HL-60/S4 treated with retinoic acid at 250 ng/mL for 4 days and 3 days (cell line): ENCODE results near the gene KLHDC7A.

ENCODE experiments used
- in situ Hi-C: fragments of 300-500 bp; cut with MboI; formaldehyde crosslinking; loops from 2 replicates; pipeline ENCODE4 v1.7.0; 2022; ENCODE audit warnings: low sequenced_read_pairs

Gene KLHDC7A

GRCh38 chr1:18504609-18505008, 23.9 kb downstream of the KLHDC7A start:
- in situ Hi-C loops = no loop called here

GRCh38 chr1:18505666-18506065, 24.9 kb downstream of the KLHDC7A start:
- in situ Hi-C loops = no loop called here

- in situ Hi-C loops = no loop called here
Observed at GRCh38 chr1:18508084-18508483, 27.4 kb downstream of the KLHDC7A start.

- in situ Hi-C loops = no loop called here
Observed at GRCh38 chr1:18511149-18511873, 30.6 kb downstream of the KLHDC7A start.

- in situ Hi-C loops = no loop called here
Observed at GRCh38 chr1:18511874-18512150, 31.1 kb downstream of the KLHDC7A start.

GRCh38 chr1:18512883-18513282, 32.2 kb downstream of the KLHDC7A start:
- in situ Hi-C loops = no loop called here

GRCh38 chr1:18513995-18514394, 33.3 kb downstream of the KLHDC7A start:
- in situ Hi-C loops = no loop called here

- in situ Hi-C loops = no loop called here
Observed at GRCh38 chr1:18515120-18515667, 34.5 kb downstream of the KLHDC7A start.

GRCh38 chr1:18516473-18516872, 35.7 kb downstream of the KLHDC7A start:
- in situ Hi-C loops = no loop called here

- in situ Hi-C loops = no loop called here
Observed at GRCh38 chr1:18526436-18527275, 45.9 kb downstream of the KLHDC7A start.

GRCh38 chr1:18527514-18527913, 46.8 kb downstream of the KLHDC7A start:
- in situ Hi-C loops = no loop called here

- in situ Hi-C loops = no loop called here
Observed at GRCh38 chr1:18527921-18528320, 47.2 kb downstream of the KLHDC7A start.

GRCh38 chr1:18528616-18529015, 47.9 kb downstream of the KLHDC7A start:
- in situ Hi-C loops = no loop called here

- in situ Hi-C loops = no loop called here
Observed at GRCh38 chr1:18529714-18530113, 49.0 kb downstream of the KLHDC7A start.

GRCh38 chr1:18530587-18531502, 50.1 kb downstream of the KLHDC7A start:
- in situ Hi-C loops = no loop called here

- in situ Hi-C loops = no loop called here
Observed at GRCh38 chr1:18531503-18531845, 50.7 kb downstream of the KLHDC7A start.

GRCh38 chr1:18532390-18533170, 51.9 kb downstream of the KLHDC7A start:
- in situ Hi-C loops = no loop called here

- in situ Hi-C loops = no loop called here
Observed at GRCh38 chr1:18533259-18533658, 52.5 kb downstream of the KLHDC7A start.

- in situ Hi-C loops = no loop called here
Observed at GRCh38 chr1:18534810-18535205, 54.1 kb downstream of the KLHDC7A start.
